ENCODE measurements around the gene ANKRD18A. TPM values are rescaled to one million over a fixed set of nuclear protein-coding genes. Genes with fewer than 3 reads are reported as not detected.
A peak's percentile ranks its signal among the peaks of the same experiment; 100 is the strongest.
"Not testable (repeated sequence)": the region's sequence is repeated elsewhere in the genome, so short reads cannot be mapped to it uniquely, and the experiment has no call there.

Gene ANKRD18A
- total RNA-seq, 1 donor from 2014 or later = 4.5 TPM

DNA sequence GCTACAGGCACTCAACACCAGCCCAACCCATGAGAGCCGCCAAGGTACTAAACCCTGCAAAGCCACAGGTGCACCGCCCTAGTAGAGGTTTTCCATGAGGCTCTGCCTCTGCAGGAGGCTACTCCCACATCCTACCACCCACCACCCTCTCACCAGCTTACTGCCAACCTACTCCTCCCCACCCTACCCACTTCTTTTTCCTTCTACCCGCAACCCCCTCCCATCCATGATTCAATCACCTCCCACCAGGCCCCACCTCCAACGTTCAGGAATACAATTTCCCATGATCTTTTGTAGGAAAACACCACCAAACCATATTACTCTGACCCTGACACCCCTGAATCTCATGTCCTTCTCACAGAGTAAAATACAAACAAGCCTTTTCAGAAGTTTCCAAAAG is 67.4 kb downstream of the ANKRD18A start:
- H3K27ac Mint-ChIP-seq (ENCODE audit: unreplicated experiment); H3K4me1 Mint-ChIP-seq (ENCODE audit: low read depth); H3K36me3 Mint-ChIP-seq (ENCODE audit: low read depth); H3K4me3 Mint-ChIP-seq (ENCODE audit: unreplicated experiment); H3K9me3 Mint-ChIP-seq (ENCODE audit: low read depth); H3K27me3 Mint-ChIP-seq (ENCODE audit: low read depth); DNase-seq (ENCODE audit: low spot score): not testable (repeated sequence)

DNA sequence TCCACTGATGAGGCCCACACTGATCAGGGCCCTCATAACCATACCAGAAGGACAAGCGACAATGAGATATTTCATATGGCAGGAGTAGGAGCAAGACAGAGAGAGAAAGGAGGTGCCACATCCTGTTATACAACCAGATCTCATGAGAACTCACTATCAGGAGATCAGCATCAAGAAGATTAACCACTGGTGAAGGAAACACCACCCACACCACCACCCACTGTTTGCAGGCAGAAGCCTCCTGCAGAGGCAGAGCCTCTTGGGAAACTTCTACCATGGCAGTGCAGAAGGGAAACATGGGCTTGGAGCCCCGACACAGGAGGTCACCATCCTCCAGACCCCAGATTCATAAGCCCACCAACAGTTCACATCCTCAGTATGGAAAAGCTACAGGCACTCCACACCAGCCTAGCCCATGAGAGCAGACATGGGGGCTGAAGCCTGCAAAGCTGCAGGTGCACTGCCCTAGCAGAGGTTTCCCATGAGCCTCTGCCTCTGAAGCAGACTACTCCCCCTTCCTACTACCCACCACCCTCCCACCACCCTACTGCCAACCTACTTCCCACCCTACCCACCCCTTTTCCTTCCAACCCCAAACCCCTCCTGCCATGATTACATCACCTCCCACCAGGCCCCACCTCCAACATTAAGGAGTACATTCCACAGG is 73.8 kb downstream of the ANKRD18A start:
- DNase-seq (ENCODE audit: low spot score); H3K4me3 Mint-ChIP-seq (ENCODE audit: unreplicated experiment); H3K36me3 Mint-ChIP-seq (ENCODE audit: low read depth); H3K9me3 Mint-ChIP-seq (ENCODE audit: low read depth); H3K27ac Mint-ChIP-seq (ENCODE audit: unreplicated experiment); H3K27me3 Mint-ChIP-seq (ENCODE audit: low read depth); H3K4me1 Mint-ChIP-seq (ENCODE audit: low read depth): not testable (repeated sequence)

DNA sequence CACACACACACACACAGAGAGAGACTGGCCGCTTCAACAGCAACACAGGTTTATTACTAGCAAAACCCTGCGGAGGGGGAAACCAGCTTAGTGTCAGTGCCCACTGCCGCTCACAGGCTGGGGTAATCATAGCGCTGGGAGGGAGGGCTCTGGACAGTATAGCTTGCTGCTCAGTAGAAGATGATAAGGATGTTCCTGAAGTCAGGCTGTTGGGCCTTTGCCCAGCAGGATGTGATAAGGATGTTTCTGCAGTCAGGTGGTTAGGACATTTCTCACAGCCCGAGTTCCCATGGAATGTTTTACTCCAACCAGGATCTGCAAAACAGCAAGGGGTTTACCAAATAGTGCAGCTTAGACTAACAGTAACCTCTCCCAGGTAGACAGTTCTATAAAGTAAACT is 79.9 kb downstream of the ANKRD18A start:
- not testable (repeated sequence) for DNase-seq (ENCODE audit: low spot score); H3K27ac Mint-ChIP-seq (ENCODE audit: unreplicated experiment); H3K9me3 Mint-ChIP-seq (ENCODE audit: low read depth); H3K4me1 Mint-ChIP-seq (ENCODE audit: low read depth); H3K27me3 Mint-ChIP-seq (ENCODE audit: low read depth); H3K36me3 Mint-ChIP-seq (ENCODE audit: low read depth); H3K4me3 Mint-ChIP-seq (ENCODE audit: unreplicated experiment)

DNA sequence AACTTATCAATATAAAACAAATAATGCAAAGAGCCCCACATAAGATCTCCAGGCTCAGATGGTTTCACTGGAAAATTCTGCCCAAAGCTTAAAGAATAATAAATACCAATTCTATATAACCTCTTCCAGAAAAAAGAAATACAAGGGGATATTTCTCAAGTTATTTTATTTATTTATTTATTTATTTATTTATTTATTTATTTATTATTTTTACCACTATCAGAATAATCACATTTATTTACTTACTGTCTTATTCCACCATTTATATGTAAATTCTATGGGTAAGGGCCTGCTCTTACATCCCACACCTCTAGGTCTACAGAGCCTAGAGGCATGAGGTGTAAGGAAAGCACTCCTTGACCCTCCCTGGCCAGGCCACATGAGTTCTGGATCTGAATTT is 91.1 kb downstream of the ANKRD18A start:
- TF ChIP-seq CTCF (IDR thresholded peaks at IDR 0.05) = no peak
- no peak for DNase-seq (ENCODE audit: low spot score)
- H3K4me3 Mint-ChIP-seq (ENCODE audit: unreplicated experiment) = no peak overlapping the region
- peaks cover 7% of the 10 kb centered on the region for H3K36me3 Mint-ChIP-seq (ENCODE audit: low read depth)
- peaks cover 11% of the 10 kb centered on the region for H3K4me1 Mint-ChIP-seq (ENCODE audit: low read depth)
- H3K27me3 Mint-ChIP-seq (ENCODE audit: low read depth) = no peaks in the 10 kb centered on the region
- H3K27ac Mint-ChIP-seq (ENCODE audit: unreplicated experiment) = no peak overlapping the region
- peaks cover 20% of the 10 kb centered on the region for H3K9me3 Mint-ChIP-seq (ENCODE audit: low read depth)

DNA sequence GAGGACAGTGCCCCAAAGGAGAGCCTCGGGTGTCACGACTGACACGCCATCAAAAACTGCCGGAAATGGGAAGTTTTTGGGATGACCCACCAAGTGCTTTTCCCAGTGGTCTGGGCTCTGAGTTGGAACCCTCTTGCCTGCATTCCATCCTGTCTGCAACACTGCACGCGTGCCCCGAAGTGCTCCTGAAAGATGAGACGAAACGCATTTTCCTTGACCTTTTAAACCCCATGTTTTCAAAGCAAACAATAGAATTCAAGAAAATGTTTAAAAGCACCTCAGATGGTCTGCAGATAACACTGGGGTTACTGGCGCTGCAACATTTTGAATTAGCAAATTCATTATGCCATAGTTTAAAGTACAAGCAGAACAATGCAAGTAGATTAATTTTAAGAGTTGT is 92.9 kb downstream of the ANKRD18A start:
- H3K4me3 Mint-ChIP-seq (ENCODE audit: unreplicated experiment) = peak overlapping the region; percentile 22
- TF ChIP-seq CTCF (IDR thresholded peaks at IDR 0.05) = no peak
- no peak for DNase-seq (ENCODE audit: low spot score)

GRCh38 chr9:38526591-38526990 is 93.8 kb downstream of the ANKRD18A start:
- Mint-ChIP-seq H3K27me3 (ENCODE audit: low read depth) (no peaks in the 10 kb centered on the region), H3K36me3 (ENCODE audit: low read depth) (peaks cover 6% of the 10 kb centered on the region), H3K27ac (ENCODE audit: unreplicated experiment) (no peak overlapping the region), H3K4me3 (ENCODE audit: unreplicated experiment) (no peak overlapping the region), H3K4me1 (ENCODE audit: low read depth) (peaks cover 11% of the 10 kb centered on the region), H3K9me3 (ENCODE audit: low read depth) (peaks cover 15% of the 10 kb centered on the region)
- TF ChIP-seq CTCF (IDR thresholded peaks at IDR 0.05) = no peak
- no peak for DNase-seq (ENCODE audit: low spot score)

More for the DNA sequence above, 92.9 kb downstream of the ANKRD18A start:
- peaks cover 7% of the 10 kb centered on the region for H3K36me3 Mint-ChIP-seq (ENCODE audit: low read depth)
- no peak overlapping the region for H3K27ac Mint-ChIP-seq (ENCODE audit: unreplicated experiment)
- peaks cover 17% of the 10 kb centered on the region for H3K9me3 Mint-ChIP-seq (ENCODE audit: low read depth)
- H3K27me3 Mint-ChIP-seq (ENCODE audit: low read depth) = no peaks in the 10 kb centered on the region
- H3K4me1 Mint-ChIP-seq (ENCODE audit: low read depth) = peaks cover 11% of the 10 kb centered on the region

DNA sequence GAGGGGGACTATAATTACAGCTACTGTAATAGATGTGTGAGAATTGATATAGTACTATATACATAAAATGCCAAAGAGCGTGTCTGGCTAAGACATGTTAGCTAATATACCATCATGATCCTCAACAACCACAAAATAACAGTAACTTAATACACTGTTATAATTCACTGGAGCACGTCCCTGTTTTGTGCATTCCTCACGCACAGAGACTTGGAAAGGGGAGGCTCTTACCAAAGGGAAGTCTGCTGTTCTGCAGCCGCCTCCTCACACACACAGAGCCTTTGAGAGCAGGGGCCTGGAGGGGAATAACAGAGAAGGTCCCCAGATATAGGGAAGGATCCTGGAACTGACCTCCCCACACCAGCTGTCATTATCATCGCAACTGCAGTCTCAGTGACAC is 97.3 kb downstream of the ANKRD18A start:
- H3K4me1 Mint-ChIP-seq (ENCODE audit: low read depth) = peaks cover 13% of the 10 kb centered on the region
- DNase-seq (ENCODE audit: low spot score) = no peak
- no peaks in the 10 kb centered on the region for H3K27me3 Mint-ChIP-seq (ENCODE audit: low read depth)
- no peak for TF ChIP-seq CTCF (IDR thresholded peaks at IDR 0.05)
- H3K9me3 Mint-ChIP-seq (ENCODE audit: low read depth) = no peaks in the 10 kb centered on the region
- H3K4me3 Mint-ChIP-seq (ENCODE audit: unreplicated experiment) = no peak overlapping the region
- no peaks in the 10 kb centered on the region for H3K36me3 Mint-ChIP-seq (ENCODE audit: low read depth)
- no peak overlapping the region for H3K27ac Mint-ChIP-seq (ENCODE audit: unreplicated experiment)
